NCI-H526 (cell line): ENCODE data around the gene SLC43A2.
"Not testable (repeated sequence)": the region's sequence is repeated elsewhere in the genome, so short reads cannot be mapped to it uniquely, and the experiment has no call there.

Source experiments
- DNase-seq, 2 experiments: peaks; one replicate each; lab custom pipeline; 2025; lab: John Stamatoyannopoulos, UW

Gene SLC43A2

GRCh38 chr17:1590029-1590746, 38.4 kb downstream of the SLC43A2 start:
- no peak for DNase-seq

DNA sequence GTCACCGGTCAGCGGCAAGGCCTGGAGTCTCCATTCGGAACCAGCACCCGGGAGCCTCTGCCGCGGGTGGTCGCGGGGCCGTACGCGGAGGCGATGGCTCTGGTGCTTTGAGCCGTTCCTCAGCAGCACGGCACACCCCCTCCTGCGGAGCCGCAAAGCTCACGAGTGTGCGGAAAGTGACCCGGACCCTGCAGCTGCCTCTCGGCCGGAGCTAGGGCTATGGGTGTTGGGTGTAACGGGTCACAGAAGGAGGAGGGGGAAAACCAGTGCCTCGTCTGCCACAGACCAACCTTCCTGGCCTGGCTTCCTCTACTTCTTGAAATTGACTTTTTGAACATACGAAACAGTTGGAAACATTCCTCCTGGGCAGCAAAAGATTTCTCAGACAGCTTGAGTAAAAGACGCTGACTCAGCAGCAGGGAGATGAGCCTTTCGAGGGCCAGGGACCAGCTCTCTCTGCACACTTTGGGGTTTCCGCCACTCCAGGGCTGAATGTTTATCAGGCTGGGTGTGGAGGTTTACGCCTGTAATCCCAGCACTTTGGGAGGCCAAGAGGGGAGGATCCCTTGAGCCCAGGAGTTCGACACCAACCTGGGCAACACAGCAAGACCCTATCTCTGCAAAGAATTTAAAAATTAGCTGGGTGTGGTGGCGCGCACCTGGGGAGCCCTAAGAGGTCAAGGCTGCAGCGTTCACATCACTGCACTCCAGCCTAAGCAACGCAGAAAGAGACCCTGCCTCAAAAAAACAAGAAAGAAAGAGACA, 39.6 kb downstream of the SLC43A2 start:
- no peak for DNase-seq

DNA sequence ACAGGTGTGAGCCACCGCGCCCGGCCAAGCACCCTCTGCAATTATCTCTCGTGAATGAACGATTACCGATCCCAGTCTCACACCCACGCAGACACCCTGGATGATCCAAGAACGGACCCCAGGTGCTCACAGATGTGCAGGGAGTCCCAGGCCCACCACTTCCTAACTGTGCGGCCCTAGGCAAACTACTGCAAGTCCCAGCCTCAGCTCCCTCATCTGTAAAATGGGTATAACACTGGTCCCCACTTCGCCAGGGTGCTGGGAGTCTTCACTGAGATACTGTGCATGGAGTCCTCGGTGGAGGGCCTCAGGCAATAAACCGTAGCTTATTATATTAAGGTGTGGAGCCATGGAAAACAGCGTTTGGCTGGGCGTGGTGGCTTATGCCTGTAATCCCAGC, 44.5 kb downstream of the SLC43A2 start:
- no peak for DNase-seq

DNA sequence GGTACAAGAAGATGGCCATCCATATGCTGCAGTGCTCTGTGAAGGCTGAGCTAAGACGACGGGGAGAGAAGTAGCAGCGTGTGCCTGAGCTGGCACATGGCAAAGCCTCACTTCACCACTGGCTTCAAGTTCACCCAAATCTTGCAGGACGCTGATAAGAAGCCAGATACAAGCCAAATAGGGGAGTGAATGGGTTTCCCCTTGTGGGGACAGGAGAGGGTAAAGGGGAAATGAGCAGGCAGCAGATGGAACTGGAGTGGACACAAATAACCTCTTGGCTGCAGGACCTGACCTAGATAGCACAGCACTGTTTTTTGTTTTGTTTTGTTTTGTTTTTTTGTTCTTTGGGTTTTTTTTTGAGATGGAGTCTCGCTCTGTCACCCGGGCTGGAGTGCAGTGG, 45.1 kb downstream of the SLC43A2 start:
- DNase-seq, result no peak

DNA sequence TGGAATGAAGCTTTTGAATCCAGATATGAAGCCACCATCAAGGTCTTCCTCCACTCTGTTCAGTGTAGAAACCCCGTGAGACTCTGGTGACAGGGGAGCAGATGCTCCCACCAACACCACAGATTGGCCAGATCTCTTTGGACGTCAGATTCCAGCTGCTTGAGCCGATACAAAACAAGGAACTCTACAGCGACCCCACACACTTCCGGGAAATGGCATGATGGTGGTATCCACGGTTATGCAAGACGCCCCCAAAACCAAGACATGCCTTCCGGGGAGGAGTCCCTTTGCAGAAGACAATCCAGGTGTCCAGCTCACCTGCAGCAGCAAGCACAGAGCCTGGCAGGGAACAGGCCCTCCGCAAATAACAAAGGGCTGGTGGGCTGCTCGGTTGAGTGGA, 46.3 kb downstream of the SLC43A2 start:
- no peak for DNase-seq

GRCh38 chr17:1580979-1581676, 47.5 kb downstream of the SLC43A2 start:
- DNase-seq, result no peak

DNA sequence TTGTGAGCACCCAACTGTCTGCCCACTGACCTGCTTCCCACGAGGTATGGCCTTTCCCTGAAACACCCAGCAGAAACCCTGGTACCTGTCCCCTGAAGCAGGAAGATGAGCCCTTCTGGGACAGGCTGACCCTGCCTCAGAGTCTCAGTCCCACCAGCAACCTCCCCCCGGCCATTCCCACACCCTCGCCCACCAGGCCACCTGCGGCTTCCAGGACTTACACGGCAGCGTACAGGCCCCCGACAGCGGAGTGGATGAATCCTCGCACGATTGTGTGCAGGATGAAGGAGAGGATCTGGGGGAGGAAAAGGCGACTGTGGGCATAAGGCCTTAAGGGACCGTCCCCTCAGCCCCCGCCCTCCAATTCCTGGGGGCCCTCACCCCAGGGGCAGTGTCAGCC, 50.6 kb downstream of the SLC43A2 start:
- no peak for DNase-seq

DNA sequence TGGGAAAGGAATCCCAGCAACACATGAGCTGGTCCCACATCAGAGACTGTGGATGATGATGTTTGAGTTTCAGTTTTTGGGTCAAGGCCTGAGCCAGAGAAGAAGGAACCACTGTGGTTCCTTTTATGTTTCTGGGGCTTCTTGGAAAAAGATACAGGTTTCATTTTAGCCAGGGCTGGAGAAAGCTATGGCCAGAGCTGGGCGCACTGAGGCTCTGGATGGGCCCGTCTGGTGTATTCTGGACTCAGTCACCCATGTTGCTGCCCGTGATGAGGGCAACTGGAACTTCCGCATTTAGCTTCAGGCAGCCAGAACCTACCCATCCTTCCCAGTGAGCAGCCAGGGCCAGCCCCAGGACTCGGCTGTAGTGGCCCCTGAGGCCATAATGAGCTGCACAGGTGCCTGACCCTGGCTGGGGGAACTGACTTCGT, 51.0 kb downstream of the SLC43A2 start:
- no peak for DNase-seq

- DNase-seq, result no peak
Measured at GRCh38 chr17:1577182-1577581, 51.5 kb downstream of the SLC43A2 start.

GRCh38 chr17:1576500-1576899, 52.1 kb downstream of the SLC43A2 start:
- DNase-seq, result no peak

GRCh38 chr17:1574697-1575471, 53.8 kb downstream of the SLC43A2 start:
- peak; percentile 21 to 72 for DNase-seq

DNA sequence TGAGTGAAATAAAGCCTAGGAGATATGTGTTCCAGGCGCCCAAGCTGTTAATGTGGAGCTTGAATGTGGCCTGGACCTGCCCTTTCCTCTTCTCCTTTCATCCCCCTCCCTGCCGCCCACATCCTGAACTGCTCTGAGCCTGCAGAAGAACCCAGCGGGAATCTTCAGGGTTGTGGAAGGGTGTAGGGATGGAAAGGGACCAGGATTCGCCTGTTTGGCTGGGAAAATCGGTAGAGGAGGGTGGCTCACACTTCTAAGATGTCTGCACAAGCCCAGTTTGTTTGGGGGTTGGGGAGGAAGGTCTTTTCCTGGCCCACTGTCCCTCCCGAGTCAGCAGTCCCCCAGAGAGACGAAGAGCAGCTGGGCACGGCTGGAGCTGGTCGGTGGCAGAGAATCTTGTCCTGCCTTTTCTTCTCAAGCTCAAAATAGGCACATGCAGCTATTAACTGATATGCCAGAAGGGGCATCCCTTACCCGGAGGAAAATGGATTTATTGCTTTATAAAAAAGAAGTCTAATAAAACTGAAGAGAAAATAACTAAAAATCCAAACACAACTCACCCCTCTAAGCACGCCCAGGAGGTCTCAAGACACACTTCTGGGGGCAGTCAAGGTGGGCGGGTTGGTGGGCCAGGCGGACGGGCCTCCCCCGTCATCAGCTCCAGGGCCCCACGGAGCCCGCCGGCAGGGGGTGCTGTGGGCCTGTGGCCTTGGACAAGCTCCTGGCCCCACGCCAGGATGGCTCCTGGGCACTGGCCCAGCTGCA, 54.5 kb downstream of the SLC43A2 start:
- peak; percentile 15 to 80 for DNase-seq

GRCh38 chr17:1572646-1573045, 56.0 kb downstream of the SLC43A2 start:
- DNase-seq, result not testable (repeated sequence)

- no peak for DNase-seq
Measured at GRCh38 chr17:1571341-1571704, 57.3 kb downstream of the SLC43A2 start.

- no peak for DNase-seq
Measured at GRCh38 chr17:1568950-1569810, 59.5 kb downstream of the SLC43A2 start.

DNA sequence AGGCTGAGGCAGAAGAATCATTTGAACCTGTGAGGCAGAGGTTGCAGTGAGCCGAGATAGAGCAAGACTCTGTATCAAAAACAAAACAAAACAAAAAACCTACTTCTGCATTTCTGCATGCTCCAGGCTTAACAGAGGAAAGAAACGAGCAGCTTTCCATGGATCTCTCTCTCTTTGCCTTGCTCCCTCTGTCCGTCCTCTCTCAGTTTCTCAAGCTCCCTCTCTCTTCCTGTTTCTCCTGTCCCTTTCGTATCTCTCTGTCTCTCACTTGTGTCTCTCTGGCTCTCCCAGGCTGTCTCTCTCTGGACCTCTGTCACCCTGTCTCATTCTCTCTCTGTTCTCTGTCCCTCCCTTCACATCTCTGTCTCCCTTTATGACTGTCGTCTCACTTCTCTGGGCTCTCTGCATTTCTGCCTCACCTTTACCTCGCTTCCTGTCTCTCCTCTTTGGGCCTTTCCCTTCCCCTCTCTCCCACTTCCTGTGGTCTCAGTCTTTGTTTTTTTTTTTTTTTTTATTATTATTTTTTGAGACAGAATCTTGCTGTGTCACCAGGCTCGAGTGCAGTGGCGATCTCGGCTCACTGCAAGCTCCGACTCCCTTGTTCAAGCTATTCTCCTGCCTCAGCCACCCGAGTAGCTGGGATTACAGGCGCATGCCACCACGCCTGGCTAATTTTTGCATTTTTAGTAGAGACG, 62.0 kb downstream of the SLC43A2 start:
- no peak for DNase-seq

GRCh38 chr17:1565877-1566276, 62.8 kb downstream of the SLC43A2 start:
- no peak for DNase-seq

GRCh38 chr17:1563786-1564613, 64.6 kb downstream of the SLC43A2 start:
- DNase-seq, result peak in 1 of 2 experiments; percentile 21

DNA sequence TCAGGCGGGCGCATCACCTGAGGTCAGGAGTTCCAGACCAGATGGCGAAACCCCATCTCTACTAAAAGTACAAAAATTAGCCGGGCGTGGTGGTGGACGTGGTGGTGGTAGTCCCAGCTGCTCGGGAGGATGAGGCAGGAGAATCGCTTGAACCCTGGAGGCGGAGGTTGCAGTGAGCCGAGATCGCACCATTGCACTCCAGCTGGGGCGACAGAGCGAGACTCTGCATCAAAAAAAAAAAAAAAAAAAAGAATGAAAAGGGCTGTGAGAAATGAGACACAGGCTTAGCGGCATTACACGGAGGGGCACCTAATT, 65.2 kb downstream of the SLC43A2 start:
- not testable (repeated sequence) for DNase-seq
